K562 (cell line): ENCODE data around the gene SUPT5H. TPM values are rescaled to one million over a fixed set of nuclear protein-coding genes. Genes with fewer than 3 reads are reported as not detected.
A peak's percentile ranks its signal among the peaks of the same experiment; 100 is the strongest.

ENCODE experiments used
- DACH1 ChIP-seq: fragments of 450-650 bp; IDR thresholded peaks from 2 replicates; pipeline ENCODE4 v1.6.1; 2018; ENCODE audit not compliant: partially characterized antibody
- ETS2 ChIP-seq: IDR thresholded peaks from 2 replicates; pipeline ENCODE4 v1.6.1; 2016; ENCODE audit warnings: borderline replicate concordance, missing genetic modification characterization, mild to moderate bottlenecking, moderate library complexity, missing compliant biosample characterization; ENCODE audit not compliant: poor library complexity, severe bottlenecking
- JUN ChIP-seq, 2 experiments: sonication (generic) in 1 of 2; formaldehyde crosslinking in 1 of 2; IDR thresholded peaks; 2 replicates each; pipeline versions ENCODE4 v1.6.1 to v1.8.0; 2012 to 2022; ENCODE audit warnings: borderline replicate concordance in 2 of 2, mild to moderate bottlenecking in 2 of 2, improper control_type of control experiment in 1 of 2, low read depth in 1 of 2, low read length in 1 of 2, missing genetic modification reagents in 1 of 2
- MAFF ChIP-seq: IDR thresholded peaks from 2 replicates; pipeline ENCODE4 v1.6.1; 2012; ENCODE audit warnings: low read length, improper control_type of control experiment
- MTA1 ChIP-seq: fragments of 450-650 bp; IDR thresholded peaks from 2 replicates; pipeline ENCODE4 v1.6.1; 2017; ENCODE audit warnings: borderline replicate concordance
- PCBP1 ChIP-seq: fragments of 200-400 bp; formaldehyde crosslinking; IDR thresholded peaks from 2 replicates; pipeline ENCODE4 v1.6.1; 2018; ENCODE audit warnings: mild to moderate bottlenecking, low read depth, low read length; ENCODE audit not compliant: poor library complexity, severe bottlenecking
- RBM34 ChIP-seq: fragments of 200-400 bp; formaldehyde crosslinking; IDR thresholded peaks from 2 replicates; pipeline ENCODE4 v1.6.1; 2018; ENCODE audit warnings: low read length, borderline replicate concordance; ENCODE audit not compliant: insufficient read depth
- SAFB ChIP-seq: fragments of 200-400 bp; formaldehyde crosslinking; IDR thresholded peaks from 2 replicates; pipeline ENCODE4 v1.6.1; 2017; ENCODE audit warnings: low read depth, low read length, borderline replicate concordance
- SMARCB1 ChIP-seq: IDR thresholded peaks from 2 replicates; pipeline ENCODE4 v1.6.1; 2011; ENCODE audit warnings: improper control_type of control experiment, low read depth; ENCODE audit not compliant: insufficient read length
- TEAD4 ChIP-seq, 2 experiments: sonication (generic) in 1 of 2; formaldehyde crosslinking in 1 of 2; IDR thresholded peaks; 2 replicates each; pipeline versions ENCODE4 v1.6.1 to v1.8.0; 2012 to 2022; ENCODE audit warnings: borderline replicate concordance in 1 of 2, inconsistent platforms in 1 of 2, low read length in 1 of 2, mild to moderate bottlenecking in 1 of 2, missing genetic modification reagents in 1 of 2
- XRCC5 ChIP-seq: fragments of 200-400 bp; formaldehyde crosslinking; IDR thresholded peaks from 2 replicates; pipeline ENCODE4 v1.6.1; 2017; ENCODE audit warnings: low read depth, mild to moderate bottlenecking, low read length
- ZNF695 ChIP-seq: fragments of 450-650 bp; formaldehyde crosslinking; IDR thresholded peaks from 2 replicates; pipeline ENCODE4 v1.4.0; 2020; ENCODE audit warnings: mild to moderate bottlenecking, moderate library complexity
- polyA plus RNA-seq, 8 experiments: library from polyadenylated mRNA; depleted of rRNA in 4 of 8; stranded (reverse) in 5 of 8; unstranded in 3 of 8; fragments of >200 nt; fragmentation: Nextera tagmentation in 2 of 8; fragmentation: Illumina TruSeq in 1 of 8; extraction: Ambion mirVana in 2 of 8; extraction: Trizol in 1 of 8; gene quantifications; 2 replicates each; pipeline versions ENCODE4 v1.2.1 to v1.2.3, GENCODE V29; 2011 to 2014; ENCODE audit warnings: inconsistent platforms in 1 of 8, missing spikeins in 1 of 8
- total RNA-seq, 7 experiments: library from RNA; depleted of rRNA in 6 of 7; stranded (reverse); fragments of >200 nt in 6 of 7; fragmentation: Illumina TruSeq in 2 of 7; extraction: Trizol in 2 of 7; gene quantifications; 2 replicates each; pipeline versions ENCODE4 v1.2.1 to v1.2.3, GENCODE V29; 2011 to 2021; ENCODE audit warnings: low replicate concordance in 1 of 7
- TF ChIP-seq, protein P1 (sequence below): fragments of 250-450 bp; sonication (Bioruptor Pico); IDR thresholded peaks from 2 replicates; pipeline ENCODE4 v1.4.0; 2020
- TF ChIP-seq, protein P2 (sequence below), 2 experiments: fragments of 450-650 bp; IDR thresholded peaks; 2 replicates each; pipeline ENCODE4 v1.6.1; 2016
- TF ChIP-seq, protein P3 (sequence below): sonication (generic); formaldehyde crosslinking; IDR thresholded peaks from 2 replicates; pipeline ENCODE4 v1.9.0; 2022; ENCODE audit warnings: mild to moderate bottlenecking, missing genetic modification reagents
- TF ChIP-seq, protein P4 (sequence below), 2 experiments: fragments of 250-450 bp in 1 of 2; fragments of 450-650 bp in 1 of 2; sonication (Bioruptor Pico) in 1 of 2; IDR thresholded peaks; 2 replicates each; pipeline versions ENCODE4 v1.6.1 to v1.8.0; 2016 to 2021; ENCODE audit warnings: mild to moderate bottlenecking in 2 of 2, moderate library complexity in 2 of 2, missing compliant biosample characterization in 1 of 2, missing genetic modification characterization in 1 of 2

Gene SUPT5H
- total and polyA plus RNA-seq, 9 of the 15 experiments (the other 6 are each of a cell fraction or from before 2014, with no cell fraction given): 13.3 to 85.9 (median 35.9) TPM

DNA sequence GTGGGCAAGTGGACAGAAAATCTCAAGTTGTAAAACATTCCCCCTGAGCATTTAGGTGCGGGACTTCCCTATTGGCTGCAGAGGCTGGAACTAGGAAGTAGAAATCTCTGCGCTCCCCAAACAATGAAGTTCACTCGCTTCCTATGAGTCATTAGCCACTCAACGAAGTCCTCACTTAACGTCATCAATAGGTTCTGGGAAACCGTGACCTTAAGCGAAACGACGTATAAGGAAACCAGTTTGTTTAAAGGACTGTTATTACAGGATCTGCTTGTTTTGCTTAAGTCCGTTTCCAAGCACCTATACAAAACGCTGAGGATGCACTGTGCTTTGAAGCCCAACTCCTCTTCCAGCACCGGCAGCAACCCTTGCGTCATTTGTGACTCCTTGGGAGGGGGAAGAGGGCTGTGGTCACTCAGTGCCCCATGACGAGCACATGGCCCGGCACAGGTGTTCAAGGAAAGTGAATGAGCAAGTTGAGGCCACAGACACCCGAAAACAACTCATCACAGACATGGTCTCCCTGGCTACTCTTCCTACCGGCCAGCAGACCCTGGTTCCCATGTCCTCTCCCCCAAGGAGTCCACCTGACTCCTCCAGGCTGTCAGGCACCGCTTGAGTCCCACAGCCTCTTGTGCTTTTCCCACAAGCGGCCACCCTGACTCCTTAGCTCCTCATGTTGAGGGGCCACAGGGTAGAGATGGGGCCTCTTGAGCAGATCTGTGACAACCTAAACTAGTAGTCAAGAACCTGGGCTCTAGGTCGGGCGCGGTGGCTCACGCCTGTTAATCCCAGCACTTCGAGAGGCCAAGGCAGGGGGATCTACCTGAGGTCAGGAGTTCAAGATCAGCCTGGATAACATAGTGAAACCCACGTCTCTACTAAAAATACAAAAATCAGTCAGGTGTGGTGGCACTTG lies 14.4 kb upstream of the SUPT5H start (continued):
- TF ChIP-seq, protein P1, sequence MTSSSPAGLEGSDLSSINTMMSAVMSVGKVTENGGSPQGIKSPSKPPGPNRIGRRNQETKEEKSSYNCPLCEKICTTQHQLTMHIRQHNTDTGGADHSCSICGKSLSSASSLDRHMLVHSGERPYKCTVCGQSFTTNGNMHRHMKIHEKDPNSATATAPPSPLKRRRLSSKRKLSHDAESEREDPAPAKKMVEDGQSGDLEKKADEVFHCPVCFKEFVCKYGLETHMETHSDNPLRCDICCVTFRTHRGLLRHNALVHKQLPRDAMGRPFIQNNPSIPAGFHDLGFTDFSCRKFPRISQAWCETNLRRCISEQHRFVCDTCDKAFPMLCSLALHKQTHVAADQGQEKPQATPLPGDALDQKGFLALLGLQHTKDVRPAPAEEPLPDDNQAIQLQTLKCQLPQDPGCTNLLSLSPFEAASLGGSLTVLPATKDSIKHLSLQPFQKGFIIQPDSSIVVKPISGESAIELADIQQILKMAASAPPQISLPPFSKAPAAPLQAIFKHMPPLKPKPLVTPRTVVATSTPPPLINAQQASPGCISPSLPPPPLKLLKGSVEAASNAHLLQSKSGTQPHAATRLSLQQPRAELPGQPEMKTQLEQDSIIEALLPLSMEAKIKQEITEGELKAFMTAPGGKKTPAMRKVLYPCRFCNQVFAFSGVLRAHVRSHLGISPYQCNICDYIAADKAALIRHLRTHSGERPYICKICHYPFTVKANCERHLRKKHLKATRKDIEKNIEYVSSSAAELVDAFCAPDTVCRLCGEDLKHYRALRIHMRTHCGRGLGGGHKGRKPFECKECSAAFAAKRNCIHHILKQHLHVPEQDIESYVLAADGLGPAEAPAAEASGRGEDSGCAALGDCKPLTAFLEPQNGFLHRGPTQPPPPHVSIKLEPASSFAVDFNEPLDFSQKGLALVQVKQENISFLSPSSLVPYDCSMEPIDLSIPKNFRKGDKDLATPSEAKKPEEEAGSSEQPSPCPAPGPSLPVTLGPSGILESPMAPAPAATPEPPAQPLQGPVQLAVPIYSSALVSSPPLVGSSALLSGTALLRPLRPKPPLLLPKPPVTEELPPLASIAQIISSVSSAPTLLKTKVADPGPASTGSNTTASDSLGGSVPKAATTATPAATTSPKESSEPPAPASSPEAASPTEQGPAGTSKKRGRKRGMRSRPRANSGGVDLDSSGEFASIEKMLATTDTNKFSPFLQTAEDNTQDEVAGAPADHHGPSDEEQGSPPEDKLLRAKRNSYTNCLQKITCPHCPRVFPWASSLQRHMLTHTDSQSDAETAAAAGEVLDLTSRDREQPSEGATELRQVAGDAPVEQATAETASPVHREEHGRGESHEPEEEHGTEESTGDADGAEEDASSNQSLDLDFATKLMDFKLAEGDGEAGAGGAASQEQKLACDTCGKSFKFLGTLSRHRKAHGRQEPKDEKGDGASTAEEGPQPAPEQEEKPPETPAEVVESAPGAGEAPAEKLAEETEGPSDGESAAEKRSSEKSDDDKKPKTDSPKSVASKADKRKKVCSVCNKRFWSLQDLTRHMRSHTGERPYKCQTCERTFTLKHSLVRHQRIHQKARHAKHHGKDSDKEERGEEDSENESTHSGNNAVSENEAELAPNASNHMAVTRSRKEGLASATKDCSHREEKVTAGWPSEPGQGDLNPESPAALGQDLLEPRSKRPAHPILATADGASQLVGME (CRISPR knock-in tag): no peak
- no peak for TF ChIP-seq PCBP1
- TF ChIP-seq SMARCB1: no peak
- TF ChIP-seq, protein P2, sequence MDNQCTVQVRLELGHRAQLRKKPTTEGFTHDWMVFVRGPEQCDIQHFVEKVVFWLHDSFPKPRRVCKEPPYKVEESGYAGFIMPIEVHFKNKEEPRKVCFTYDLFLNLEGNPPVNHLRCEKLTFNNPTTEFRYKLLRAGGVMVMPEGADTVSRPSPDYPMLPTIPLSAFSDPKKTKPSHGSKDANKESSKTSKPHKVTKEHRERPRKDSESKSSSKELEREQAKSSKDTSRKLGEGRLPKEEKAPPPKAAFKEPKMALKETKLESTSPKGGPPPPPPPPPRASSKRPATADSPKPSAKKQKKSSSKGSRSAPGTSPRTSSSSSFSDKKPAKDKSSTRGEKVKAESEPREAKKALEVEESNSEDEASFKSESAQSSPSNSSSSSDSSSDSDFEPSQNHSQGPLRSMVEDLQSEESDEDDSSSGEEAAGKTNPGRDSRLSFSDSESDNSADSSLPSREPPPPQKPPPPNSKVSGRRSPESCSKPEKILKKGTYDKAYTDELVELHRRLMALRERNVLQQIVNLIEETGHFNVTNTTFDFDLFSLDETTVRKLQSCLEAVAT (IDR thresholded peaks at IDR 0.05): peak in 1 of 2 experiments; percentile 54; a peak in 2 of 4 replicates
- no peak for TF ChIP-seq ZNF695
- TF ChIP-seq JUN (IDR thresholded peaks at IDR 0.05; ENCODE audit: borderline replicate concordance, low read depth, low read length): peak; percentile 77
- 0 out of 2 replicates have a peak, but pooled peaks have one; percentile 40 for TF ChIP-seq JUN (CRISPR knock-in tag; IDR thresholded peaks at IDR 0.05; ENCODE audit: borderline replicate concordance)
- peak; percentile 62; the same call in 1 of the 2 replicates for TF ChIP-seq TEAD4 (IDR thresholded peaks at IDR 0.05; ENCODE audit: low read length)
- no peak for TF ChIP-seq TEAD4 (CRISPR knock-in tag; IDR thresholded peaks at IDR 0.05; ENCODE audit: borderline replicate concordance)
- TF ChIP-seq SAFB: no peak
- TF ChIP-seq XRCC5: no peak
- TF ChIP-seq, protein P3, sequence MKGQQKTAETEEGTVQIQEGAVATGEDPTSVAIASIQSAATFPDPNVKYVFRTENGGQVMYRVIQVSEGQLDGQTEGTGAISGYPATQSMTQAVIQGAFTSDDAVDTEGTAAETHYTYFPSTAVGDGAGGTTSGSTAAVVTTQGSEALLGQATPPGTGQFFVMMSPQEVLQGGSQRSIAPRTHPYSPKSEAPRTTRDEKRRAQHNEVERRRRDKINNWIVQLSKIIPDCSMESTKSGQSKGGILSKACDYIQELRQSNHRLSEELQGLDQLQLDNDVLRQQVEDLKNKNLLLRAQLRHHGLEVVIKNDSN (CRISPR knock-in tag): peak; percentile 51
- TF ChIP-seq MTA1: peak; percentile 46; the same call in 1 of the 2 replicates
- TF ChIP-seq MAFF: 0 out of 2 replicates have a peak, but pooled peaks have one; percentile 9
- TF ChIP-seq, protein P4, sequence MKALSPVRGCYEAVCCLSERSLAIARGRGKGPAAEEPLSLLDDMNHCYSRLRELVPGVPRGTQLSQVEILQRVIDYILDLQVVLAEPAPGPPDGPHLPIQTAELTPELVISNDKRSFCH (CRISPR knock-in tag; IDR thresholded peaks at IDR 0.05): no peak
- TF ChIP-seq, protein P4 (tag; IDR thresholded peaks at IDR 0.05): peak; percentile 60; the same call in 1 of the 2 replicates
- TF ChIP-seq RBM34: no peak
- TF ChIP-seq ETS2: no peak
- no peak for TF ChIP-seq DACH1
